ENCODE data around the gene INO80B.

The INO80B gene

GRCh38 chr2:74503506-74504475 is 48.9 kb downstream of the INO80B start:
- no peak for DNase-seq

- no peak for DNase-seq
Observed at GRCh38 chr2:74504591-74504990, 49.7 kb downstream of the INO80B start.

- no peak for DNase-seq
Observed at GRCh38 chr2:74505448-74506246, 50.8 kb downstream of the INO80B start.

DNA sequence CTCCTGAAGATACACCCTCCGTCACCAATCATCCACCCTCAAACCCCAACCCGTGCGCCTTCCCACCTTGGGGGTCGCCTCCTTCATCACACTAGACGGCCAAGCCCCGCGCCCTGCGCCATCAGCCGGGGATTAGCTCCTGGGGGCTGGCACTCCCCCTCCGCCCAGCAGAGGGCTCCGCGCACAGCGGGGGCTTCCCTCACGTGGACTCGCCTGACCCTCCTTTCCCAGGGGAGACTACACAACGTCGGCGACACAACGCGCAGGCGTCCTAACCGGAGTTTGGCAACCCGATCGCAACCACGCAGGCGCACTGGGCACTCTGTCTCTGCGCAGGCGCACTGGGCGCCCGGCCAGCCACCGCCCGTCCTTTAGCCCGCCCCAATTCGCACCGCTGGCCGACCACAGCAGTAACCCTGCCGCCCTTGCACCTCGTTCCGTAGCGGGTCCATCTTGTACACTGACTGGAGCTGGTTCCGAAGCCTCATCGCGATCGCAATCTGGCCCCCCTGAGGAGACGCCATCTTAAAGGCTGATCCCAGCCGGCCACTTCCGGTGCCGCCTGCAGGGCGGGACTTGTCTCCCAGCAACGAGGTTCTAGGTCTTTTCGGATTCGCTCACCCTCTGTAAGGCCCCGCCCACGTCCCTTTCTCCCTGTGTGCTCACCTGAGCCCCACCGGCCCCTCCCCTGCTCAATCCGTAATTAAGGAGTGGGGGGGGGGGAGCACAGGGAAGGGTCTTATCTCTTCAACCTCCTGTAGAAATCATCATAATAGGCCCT is 52.4 kb downstream of the INO80B start, which contains the start of gene PCGF1:
Gene PCGF1, minus strand, starts transcription at position 551 of the 781 bp plus-strand sequence. Its CDS starts 27 bp downstream, at position 524.
- DNase-seq, result peak; percentile 99
